GM06990 (cell line): Measurements from ENCODE around the gene HOXB1.

Experiments
- DNase-seq: peaks from one replicate; pipeline ENCODE4 v3.0.0-alpha.2; 2011; ENCODE audit not compliant: insufficient read length; ENCODE audit errors: extremely low read depth
- H3K27me3 ChIP-seq: replicated peaks from 2 replicates; pipeline ENCODE4 v1.6.0; 2011; ENCODE audit warnings: low read length; ENCODE audit not compliant: control insufficient read depth, insufficient read depth
- H3K36me3 ChIP-seq: 2 replicates; pipeline ENCODE4 v1.5.1; 2011; ENCODE audit warnings: low read length; ENCODE audit not compliant: control insufficient read depth, insufficient read depth
- H3K4me3 ChIP-seq: replicated peaks from 2 replicates; pipeline ENCODE4 v1.5.1; 2011; ENCODE audit warnings: low read depth, mild to moderate bottlenecking, control low read depth, low read length
- TF ChIP-seq, protein P1 (sequence below): IDR thresholded peaks from 2 replicates; pipeline ENCODE4 v1.5.1; 2011; ENCODE audit warnings: low read length, control low read depth, mild to moderate bottlenecking, inconsistent platforms; ENCODE audit not compliant: insufficient read depth, poor library complexity, severe bottlenecking

HOXB1 gene

GRCh38 chr17:48491527-48492273, 39.1 kb downstream of the HOXB1 start:
- TF ChIP-seq, protein P1, sequence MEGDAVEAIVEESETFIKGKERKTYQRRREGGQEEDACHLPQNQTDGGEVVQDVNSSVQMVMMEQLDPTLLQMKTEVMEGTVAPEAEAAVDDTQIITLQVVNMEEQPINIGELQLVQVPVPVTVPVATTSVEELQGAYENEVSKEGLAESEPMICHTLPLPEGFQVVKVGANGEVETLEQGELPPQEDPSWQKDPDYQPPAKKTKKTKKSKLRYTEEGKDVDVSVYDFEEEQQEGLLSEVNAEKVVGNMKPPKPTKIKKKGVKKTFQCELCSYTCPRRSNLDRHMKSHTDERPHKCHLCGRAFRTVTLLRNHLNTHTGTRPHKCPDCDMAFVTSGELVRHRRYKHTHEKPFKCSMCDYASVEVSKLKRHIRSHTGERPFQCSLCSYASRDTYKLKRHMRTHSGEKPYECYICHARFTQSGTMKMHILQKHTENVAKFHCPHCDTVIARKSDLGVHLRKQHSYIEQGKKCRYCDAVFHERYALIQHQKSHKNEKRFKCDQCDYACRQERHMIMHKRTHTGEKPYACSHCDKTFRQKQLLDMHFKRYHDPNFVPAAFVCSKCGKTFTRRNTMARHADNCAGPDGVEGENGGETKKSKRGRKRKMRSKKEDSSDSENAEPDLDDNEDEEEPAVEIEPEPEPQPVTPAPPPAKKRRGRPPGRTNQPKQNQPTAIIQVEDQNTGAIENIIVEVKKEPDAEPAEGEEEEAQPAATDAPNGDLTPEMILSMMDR = no peak
- Histone ChIP-seq H3K27me3 (no peaks in the 10 kb centered on the region), H3K36me3 (no peaks in the 10 kb centered on the region), H3K4me3 (no peak overlapping the region)
- no peak for DNase-seq

- H3K36me3 ChIP-seq = no peaks in the 10 kb centered on the region
- TF ChIP-seq, protein P1 = no peak
- no peak overlapping the region for H3K4me3 ChIP-seq
- no peak for DNase-seq
- H3K27me3 ChIP-seq = no peaks in the 10 kb centered on the region
These were observed 40.3 kb downstream of the HOXB1 start for GRCh38 chr17:48490451-48490892.

DNA sequence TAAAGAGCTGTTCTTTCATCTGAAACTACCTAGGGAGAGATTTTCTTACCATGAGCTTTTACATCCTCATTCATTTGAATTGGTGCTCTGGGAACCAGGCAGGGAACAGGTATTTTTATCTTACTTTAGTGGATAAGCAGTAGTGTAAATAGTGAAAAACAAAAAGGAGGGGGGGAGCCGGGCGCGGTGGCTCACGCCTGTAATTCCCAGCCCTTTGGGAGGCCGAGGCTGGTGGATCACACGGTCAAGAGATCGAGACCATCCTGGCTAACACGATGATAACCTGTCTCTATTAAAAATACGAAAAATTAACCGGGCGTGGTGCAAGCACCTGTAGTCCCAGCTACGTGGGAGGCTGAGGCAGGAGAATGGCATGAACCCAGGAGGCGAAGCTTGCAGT, 41.0 kb downstream of the HOXB1 start:
- H3K4me3 ChIP-seq = no peak overlapping the region
- no peaks in the 10 kb centered on the region for H3K27me3 ChIP-seq
- TF ChIP-seq, protein P1 = no peak
- H3K36me3 ChIP-seq = no peaks in the 10 kb centered on the region
- DNase-seq = no peak

GRCh38 chr17:48488548-48489106, 42.2 kb downstream of the HOXB1 start:
- TF ChIP-seq, protein P1 = no peak
- Histone ChIP-seq H3K4me3 (no peak overlapping the region), H3K36me3 (no peaks in the 10 kb centered on the region), H3K27me3 (no peaks in the 10 kb centered on the region)
- DNase-seq = no peak

DNA sequence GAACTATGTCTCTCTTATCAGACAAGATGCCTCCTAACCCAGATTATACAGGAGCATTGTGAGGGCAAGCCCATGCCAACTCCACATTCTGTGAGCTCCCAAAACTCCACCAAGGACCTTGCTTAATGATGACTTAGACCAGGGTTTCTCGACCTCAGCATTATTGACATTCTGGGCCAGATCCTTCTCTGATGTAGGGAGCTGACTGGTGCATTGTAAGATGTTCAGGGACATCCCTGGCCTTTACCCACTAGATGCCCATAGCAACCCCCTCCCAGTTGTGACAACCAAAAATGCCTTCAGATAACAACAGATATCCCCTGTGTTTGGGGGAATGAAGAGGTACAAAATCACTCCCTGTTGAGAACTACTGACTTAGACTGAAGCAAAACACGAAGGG, 43.6 kb downstream of the HOXB1 start:
- TF ChIP-seq, protein P1 = no peak
- H3K27me3 ChIP-seq = no peaks in the 10 kb centered on the region
- no peaks in the 10 kb centered on the region for H3K36me3 ChIP-seq
- H3K4me3 ChIP-seq = no peak overlapping the region
- DNase-seq = no peak
